Trophoblast cell (in vitro differentiated cells and primary cell): Measurements from ENCODE around the gene OR2Z1.

ENCODE experiments used
- DNase-seq, 2 donors: peaks; one replicate each; pipeline ENCODE4 v3.0.0-alpha.2; 2016
- H2AFZ ChIP-seq: 2 replicates; pipeline ENCODE4 v1.6.1; 2013; ENCODE audit warnings: low read length, moderate library complexity, mild to moderate bottlenecking; ENCODE audit not compliant: insufficient read depth, poor library complexity
- H2AK5ac ChIP-seq: 2 replicates; pipeline ENCODE4 v1.6.1; 2013; ENCODE audit warnings: mild to moderate bottlenecking, low read length
- H2BK120ac ChIP-seq: 2 replicates; pipeline ENCODE4 v1.6.1; 2013; ENCODE audit warnings: low read length, mild to moderate bottlenecking, moderate library complexity; ENCODE audit not compliant: insufficient read depth, poor library complexity
- H2BK12ac ChIP-seq: 2 replicates; pipeline ENCODE4 v1.6.1; 2013; ENCODE audit warnings: mild to moderate bottlenecking, low read length, moderate library complexity
- H2BK5ac ChIP-seq: 2 replicates; pipeline ENCODE4 v1.6.1; 2013; ENCODE audit warnings: low read length, low read depth, moderate library complexity, mild to moderate bottlenecking; ENCODE audit not compliant: poor library complexity
- H3K14ac ChIP-seq: 2 replicates; pipeline ENCODE4 v1.6.1; 2013; ENCODE audit warnings: mild to moderate bottlenecking, low read length
- H3K18ac ChIP-seq: 2 replicates; pipeline ENCODE4 v1.6.1; 2013; ENCODE audit warnings: mild to moderate bottlenecking, low read length
- H3K23ac ChIP-seq: 2 replicates; pipeline ENCODE4 v1.6.1; 2013; ENCODE audit warnings: low read length
- H3K27ac ChIP-seq: 2 replicates; pipeline ENCODE4 v1.5.1; 2013; ENCODE audit warnings: low read depth, mild to moderate bottlenecking, inconsistent platforms, low read length, moderate library complexity
- H3K27me3 ChIP-seq: 2 replicates; pipeline ENCODE4 v1.6.1; 2013; ENCODE audit warnings: inconsistent platforms, mild to moderate bottlenecking, low read length, moderate library complexity; ENCODE audit not compliant: insufficient read depth
- H3K36me3 ChIP-seq, 2 experiments: 1 replicate in 1 of 2; 2 replicates in 1 of 2; pipeline ENCODE4 v1.6.1; 2013; ENCODE audit warnings: low read length in 2 of 2, mild to moderate bottlenecking in 2 of 2, moderate library complexity in 1 of 2; ENCODE audit not compliant: insufficient read depth in 2 of 2, control insufficient read depth in 1 of 2
- H3K4ac ChIP-seq: 2 replicates; pipeline ENCODE4 v1.6.1; 2013; ENCODE audit warnings: low read depth, mild to moderate bottlenecking, low read length, moderate library complexity
- H3K4me1 ChIP-seq, 2 experiments: 1 replicate in 1 of 2; 2 replicates in 1 of 2; pipeline ENCODE4 v1.6.1; 2013; ENCODE audit warnings: low read length in 2 of 2, mild to moderate bottlenecking in 2 of 2, moderate library complexity in 1 of 2; ENCODE audit not compliant: insufficient read depth in 2 of 2, control insufficient read depth in 1 of 2
- H3K4me2 ChIP-seq: 2 replicates; pipeline ENCODE4 v1.6.1; 2013; ENCODE audit warnings: inconsistent platforms, mild to moderate bottlenecking, low read length, moderate library complexity
- H3K4me3 ChIP-seq: 2 replicates; pipeline ENCODE4 v1.5.1; 2013; ENCODE audit warnings: mild to moderate bottlenecking, low read depth, low read length, inconsistent platforms
- H3K79me1 ChIP-seq: one replicate; pipeline ENCODE4 v1.6.1; 2013; ENCODE audit warnings: low read length
- H3K79me2 ChIP-seq: 2 replicates; pipeline ENCODE4 v1.6.1; 2013; ENCODE audit warnings: low read length, mild to moderate bottlenecking; ENCODE audit not compliant: control insufficient read depth, insufficient read depth, poor library complexity
- H3K9ac ChIP-seq: 2 replicates; pipeline ENCODE4 v1.6.1; 2013; ENCODE audit warnings: mild to moderate bottlenecking, low read length
- H3K9me3 ChIP-seq: 2 replicates; pipeline ENCODE4 v1.6.1; 2013; ENCODE audit warnings: low read depth, mild to moderate bottlenecking, control low read depth, inconsistent platforms, low read length; ENCODE audit not compliant: insufficient read depth
- H4K12ac ChIP-seq: 2 replicates; pipeline ENCODE4 v1.6.1; 2013; ENCODE audit warnings: low read depth, mild to moderate bottlenecking, low read length, moderate library complexity
- H4K8ac ChIP-seq: 2 replicates; pipeline ENCODE4 v1.6.1; 2013; ENCODE audit warnings: low read depth, mild to moderate bottlenecking, low read length, moderate library complexity
- H4K91ac ChIP-seq: one replicate; pipeline ENCODE4 v1.6.1; 2013; ENCODE audit warnings: low read depth, mild to moderate bottlenecking, low read length, moderate library complexity
- WGBS: extraction: QIAGEN DNeasy Blood & Tissue Kit; methylation state at CpG from one replicate; pipeline ENCODE4 v1.1.7; 2013; ENCODE audit warnings: missing lambda C conversion rate; ENCODE audit not compliant: insufficient read length, insufficient coverage; ENCODE audit errors: extremely low coverage; 5-methylcytosine and 5-hydroxymethylcytosine counted together

The OR2Z1 gene

GRCh38 chr19:8695501-8695900 lies 25.9 kb upstream of the OR2Z1 start:
- Histone ChIP-seq H3K79me2 (no peaks in the 10 kb centered on the region), H2BK120ac (no peak overlapping the region), H3K23ac (no peak overlapping the region), H3K4ac (no peak overlapping the region), H4K91ac (no peak overlapping the region), H2AFZ (no peak overlapping the region), H3K27me3 (no peaks in the 10 kb centered on the region), H3K14ac (no peak overlapping the region), H3K4me2 (no peak overlapping the region), H3K4me1 (no peaks in the 10 kb centered on the region), H4K8ac (no peak overlapping the region), H4K12ac (no peak overlapping the region), H3K27ac (no peak overlapping the region), H3K9me3 (peaks cover 7% of the 10 kb centered on the region), H2AK5ac (no peak overlapping the region), H3K18ac (no peak overlapping the region), H3K79me1 (no peaks in the 10 kb centered on the region), H2BK5ac (no peak overlapping the region), H2BK12ac (no peak overlapping the region), H3K4me3 (no peak overlapping the region), H3K9ac (no peak overlapping the region), H3K36me3 (no peaks in the 10 kb centered on the region)
- no peak for DNase-seq
- no CpG with 5 or more reads among the region's 6 CpGs for WGBS

GRCh38 chr19:8695911-8696310 lies 25.5 kb upstream of the OR2Z1 start:
- no peak overlapping the region for H3K23ac ChIP-seq
- H4K8ac ChIP-seq, result no peak overlapping the region
- peaks cover 7% of the 10 kb centered on the region for H3K9me3 ChIP-seq
- H3K27ac ChIP-seq, result no peak overlapping the region
- no peak overlapping the region for H3K4ac ChIP-seq
- no peak overlapping the region for H4K91ac ChIP-seq
- no CpG with 5 or more reads among the region's 6 CpGs for WGBS
- no peak overlapping the region for H3K14ac ChIP-seq
- H2BK12ac ChIP-seq, result no peak overlapping the region
- H3K4me2 ChIP-seq, result no peak overlapping the region
- H3K9ac ChIP-seq, result no peak overlapping the region
- DNase-seq, result no peak
- no peak overlapping the region for H3K18ac ChIP-seq
- H2BK5ac ChIP-seq, result no peak overlapping the region
- no peaks in the 10 kb centered on the region for H3K4me1 ChIP-seq
- H3K27me3 ChIP-seq, result no peaks in the 10 kb centered on the region
- H3K4me3 ChIP-seq, result no peak overlapping the region
- no peak overlapping the region for H2AK5ac ChIP-seq
- no peaks in the 10 kb centered on the region for H3K36me3 ChIP-seq
- no peak overlapping the region for H4K12ac ChIP-seq
- H3K79me1 ChIP-seq, result no peaks in the 10 kb centered on the region
- H2AFZ ChIP-seq, result no peak overlapping the region
- H2BK120ac ChIP-seq, result no peak overlapping the region
- H3K79me2 ChIP-seq, result no peaks in the 10 kb centered on the region

- no peak for DNase-seq
- no peaks in the 10 kb centered on the region for H3K4me1 ChIP-seq
Observed at GRCh38 chr19:8696993-8697392, 24.4 kb upstream of the OR2Z1 start.

GRCh38 chr19:8697671-8698432 lies 23.6 kb upstream of the OR2Z1 start:
- no peak overlapping the region for H3K14ac ChIP-seq
- no peak overlapping the region for H3K9ac ChIP-seq
- no peak overlapping the region for H2AK5ac ChIP-seq
- H3K79me2 ChIP-seq, result no peaks in the 10 kb centered on the region
- no peak overlapping the region for H3K4me2 ChIP-seq
- no peaks in the 10 kb centered on the region for H3K36me3 ChIP-seq
- H3K79me1 ChIP-seq, result no peaks in the 10 kb centered on the region
- no peak overlapping the region for H4K12ac ChIP-seq
- peaks cover 7% of the 10 kb centered on the region for H3K9me3 ChIP-seq
- H2BK120ac ChIP-seq, result no peak overlapping the region
- no peaks in the 10 kb centered on the region for H3K27me3 ChIP-seq
- DNase-seq, result no peak
- no peak overlapping the region for H4K91ac ChIP-seq
- no peak overlapping the region for H3K27ac ChIP-seq
- H2BK5ac ChIP-seq, result no peak overlapping the region
- H3K4ac ChIP-seq, result no peak overlapping the region
- H3K18ac ChIP-seq, result no peak overlapping the region
- H3K23ac ChIP-seq, result no peak overlapping the region
- no peak overlapping the region for H3K4me3 ChIP-seq
- WGBS, result no CpG with 5 or more reads among the region's 60 CpGs
- no peak overlapping the region for H4K8ac ChIP-seq
- H2BK12ac ChIP-seq, result no peak overlapping the region
- H3K4me1 ChIP-seq, result no peaks in the 10 kb centered on the region
- H2AFZ ChIP-seq, result no peak overlapping the region

More at GRCh38 chr19:8696993-8697392, 24.4 kb upstream of the OR2Z1 start:
- no peaks in the 10 kb centered on the region for H3K27me3 ChIP-seq
- no peak overlapping the region for H4K12ac ChIP-seq
- H4K91ac ChIP-seq, result no peak overlapping the region
- no peak overlapping the region for H3K18ac ChIP-seq
- no peak overlapping the region for H2AFZ ChIP-seq
- H2BK12ac ChIP-seq, result no peak overlapping the region
- no peak overlapping the region for H2BK5ac ChIP-seq
- no peak overlapping the region for H3K4ac ChIP-seq
- H3K9ac ChIP-seq, result no peak overlapping the region
- no peak overlapping the region for H2BK120ac ChIP-seq
- H3K4me2 ChIP-seq, result no peak overlapping the region
- no peak overlapping the region for H2AK5ac ChIP-seq
- H3K27ac ChIP-seq, result no peak overlapping the region
- H4K8ac ChIP-seq, result no peak overlapping the region
- no CpG with 5 or more reads among the region's 1 CpG for WGBS
- peaks cover 7% of the 10 kb centered on the region for H3K9me3 ChIP-seq
- no peaks in the 10 kb centered on the region for H3K79me1 ChIP-seq
- no peak overlapping the region for H3K23ac ChIP-seq
- H3K36me3 ChIP-seq, result no peaks in the 10 kb centered on the region
- H3K4me3 ChIP-seq, result no peak overlapping the region
- no peak overlapping the region for H3K14ac ChIP-seq
- no peaks in the 10 kb centered on the region for H3K79me2 ChIP-seq
